Activated CD8-positive, alpha-beta memory T cell treated with anti-CD3 and anti-CD28 coated beads for 4 hours (primary cell): ENCODE measurements around the gene SLC35D1.
"Not testable (repeated sequence)": the region's sequence is repeated elsewhere in the genome, so short reads cannot be mapped to it uniquely, and the experiment has no call there.

Source experiments
- DNase-seq, 2 donors: peaks; one replicate each; pipeline ENCODE4 v3.0.0-alpha.2; 2020; ENCODE audit warnings: low read depth in 2 of 2

SLC35D1 gene

DNA sequence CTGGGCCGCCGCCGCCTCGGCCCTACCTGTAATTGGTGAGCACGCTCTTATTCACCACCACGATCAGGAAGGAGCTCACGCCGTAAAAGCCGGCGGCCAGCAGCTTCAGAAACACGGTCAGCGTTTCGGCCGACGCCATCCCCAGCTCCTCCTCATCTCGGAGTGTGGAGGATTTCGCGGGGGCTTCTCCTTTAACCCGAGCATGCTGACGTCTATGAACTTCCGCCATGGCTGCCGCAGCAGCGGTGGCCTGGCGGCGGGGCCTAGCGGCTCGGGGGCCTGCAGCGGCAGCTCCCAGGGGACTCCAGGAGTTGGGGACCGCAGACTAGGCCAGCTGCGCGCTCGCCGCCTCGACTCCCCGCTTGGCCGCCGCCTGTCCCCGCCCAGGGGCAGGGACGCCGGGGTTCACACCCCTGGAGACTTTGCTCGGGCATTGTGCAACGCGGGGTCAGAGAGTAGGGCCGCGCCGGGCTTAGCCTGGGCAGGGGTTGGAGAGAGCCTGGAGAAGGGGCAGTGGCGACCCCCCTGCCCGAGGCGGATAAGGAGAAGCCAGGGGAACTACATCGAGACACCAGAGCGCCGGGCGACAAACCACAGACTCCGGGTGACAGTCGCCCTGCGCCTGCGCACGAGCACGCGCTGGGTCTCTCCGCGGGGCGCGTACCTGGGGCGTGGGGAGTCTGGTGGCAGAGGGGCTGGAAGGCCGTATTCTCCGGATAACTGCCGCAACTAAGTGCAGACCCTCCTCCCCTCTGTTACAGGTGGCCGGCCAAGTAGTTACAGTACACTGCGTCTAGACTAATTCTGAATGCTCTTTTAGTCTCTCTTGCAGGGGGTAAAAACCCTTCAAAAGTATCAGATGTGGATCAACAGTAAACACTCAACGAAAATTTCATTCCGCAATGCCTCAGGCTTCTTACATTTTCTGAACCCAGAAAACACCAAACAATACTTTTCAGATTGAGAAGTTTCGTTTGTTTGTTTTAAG, at the start of gene SLC35D1:
Gene SLC35D1, minus strand, starts transcription at position 364 of the 988 bp plus-strand sequence. Its CDS starts 135 bp downstream, at position 229.
- peak; percentile 47 to 65 for DNase-seq

DNA sequence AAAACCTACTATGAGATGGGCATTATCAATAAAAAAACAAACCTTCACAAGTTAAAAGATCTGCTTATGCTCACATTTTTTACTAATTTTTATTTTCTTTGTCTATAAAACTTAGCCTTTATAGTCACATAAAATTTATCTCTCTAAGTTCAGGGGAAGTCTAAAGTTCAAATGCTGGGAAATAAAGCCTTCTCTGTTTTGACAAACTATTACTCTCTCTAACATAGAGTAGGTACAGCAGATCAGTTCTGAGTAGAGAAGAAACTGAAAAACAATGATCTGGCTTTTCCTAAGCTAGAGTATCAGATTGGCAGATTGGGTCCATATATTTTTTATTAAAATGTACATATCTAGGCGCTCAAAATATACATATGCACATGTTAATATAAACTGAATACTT, 49.6 kb upstream of the SLC35D1 start:
- DNase-seq: no peak

DNA sequence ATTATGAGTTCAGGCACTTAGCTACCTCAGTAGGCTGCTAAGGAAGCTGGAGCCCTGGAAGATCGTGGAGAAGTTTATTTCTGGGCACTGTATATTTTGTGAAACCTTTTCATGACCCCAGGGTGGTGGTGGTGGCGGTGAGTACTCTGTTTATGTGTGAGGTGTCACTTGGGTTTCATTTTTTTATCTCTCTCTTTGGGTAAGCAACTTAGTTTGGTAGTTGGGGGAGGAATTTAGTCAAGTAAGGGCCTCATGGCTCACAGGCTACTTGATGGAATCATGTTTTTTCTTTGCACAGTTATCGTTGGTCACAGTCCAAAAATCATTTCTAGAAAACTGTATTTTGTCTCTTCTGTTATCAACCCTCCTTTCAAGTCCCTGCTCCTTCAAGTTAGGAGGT, 46.9 kb upstream of the SLC35D1 start:
- no peak for DNase-seq

DNA sequence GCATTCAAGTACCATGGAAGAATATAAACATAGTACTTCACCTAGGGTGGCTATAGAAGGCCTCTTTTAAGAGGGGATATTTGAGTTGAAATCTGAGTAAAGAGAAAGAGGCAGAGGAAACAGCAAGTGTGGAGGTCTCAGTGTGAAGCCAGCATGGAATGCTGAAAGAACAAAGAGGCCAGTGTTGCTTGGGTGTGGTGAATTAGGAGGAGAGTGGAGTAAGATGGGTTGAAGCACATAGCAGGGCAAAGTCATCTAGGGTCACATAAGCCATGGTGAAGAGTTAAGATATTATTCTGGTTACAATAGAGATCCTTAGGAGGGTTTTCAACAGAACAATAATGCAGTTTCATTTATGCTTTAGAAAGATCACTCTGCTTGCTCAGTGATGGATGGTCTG, 43.4 kb upstream of the SLC35D1 start:
- no peak for DNase-seq

DNA sequence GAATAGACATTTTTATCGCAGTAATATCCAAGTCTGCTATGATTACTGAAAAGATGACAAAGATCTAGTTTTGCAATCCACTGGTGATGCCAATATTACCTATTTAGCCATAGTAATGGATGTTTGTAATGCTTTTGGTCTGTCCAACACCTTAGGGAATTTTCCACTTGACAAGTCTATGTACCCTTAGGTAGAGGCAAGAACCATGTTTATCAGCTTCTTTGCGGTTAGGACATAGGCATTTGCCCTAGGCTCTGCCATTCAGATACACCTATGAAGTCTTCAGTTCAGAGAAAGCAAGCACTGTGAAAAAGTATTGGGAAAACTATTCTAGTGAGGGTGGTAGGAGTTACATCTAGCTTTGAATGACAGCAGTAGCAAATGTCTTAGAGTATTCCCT, 40.2 kb upstream of the SLC35D1 start:
- DNase-seq: no peak

DNA sequence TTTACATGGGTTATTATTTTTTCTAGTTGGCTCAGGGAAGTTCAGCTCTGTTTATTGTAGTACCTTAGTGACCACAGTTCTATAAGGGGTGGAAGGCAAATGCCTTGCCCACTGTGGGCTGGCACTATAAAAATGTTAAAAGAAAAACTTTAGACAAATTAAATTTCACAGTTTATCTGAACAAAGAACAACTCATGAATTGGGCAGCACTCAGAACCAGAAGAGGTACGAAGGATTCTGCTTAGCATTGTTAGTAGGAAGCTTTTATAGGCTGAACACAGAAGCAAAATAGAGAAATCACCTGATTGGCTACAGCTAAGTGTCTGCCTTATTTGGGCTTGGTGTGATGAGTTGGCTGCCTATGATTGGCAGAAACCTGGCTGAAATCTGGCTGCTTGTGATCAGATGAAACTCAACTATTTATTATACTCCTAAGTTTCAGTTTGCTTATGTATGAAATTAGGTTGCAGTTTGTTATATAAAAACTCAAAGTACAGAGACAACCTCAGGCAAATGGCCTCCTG, 35.8 kb upstream of the SLC35D1 start:
- no peak for DNase-seq

DNA sequence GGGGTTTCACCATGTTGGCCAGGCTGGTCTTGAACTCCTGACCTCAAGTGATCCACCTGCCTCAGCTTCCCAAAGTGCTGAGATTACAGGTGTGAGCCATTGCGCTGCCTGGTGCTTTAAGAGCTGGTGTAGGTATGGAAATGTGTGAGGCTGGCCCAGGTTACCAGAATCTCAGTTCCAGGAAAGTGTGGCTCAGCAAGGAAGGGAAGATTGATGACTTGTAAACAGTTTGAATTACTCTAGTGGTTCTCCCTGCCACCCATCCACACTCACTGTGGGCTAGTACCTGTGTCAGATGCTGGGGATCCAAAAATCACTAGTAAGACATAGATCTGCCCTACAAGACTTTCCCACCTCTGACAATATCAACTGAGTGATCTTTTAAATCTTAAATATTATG, 34.5 kb upstream of the SLC35D1 start:
- no peak for DNase-seq

DNA sequence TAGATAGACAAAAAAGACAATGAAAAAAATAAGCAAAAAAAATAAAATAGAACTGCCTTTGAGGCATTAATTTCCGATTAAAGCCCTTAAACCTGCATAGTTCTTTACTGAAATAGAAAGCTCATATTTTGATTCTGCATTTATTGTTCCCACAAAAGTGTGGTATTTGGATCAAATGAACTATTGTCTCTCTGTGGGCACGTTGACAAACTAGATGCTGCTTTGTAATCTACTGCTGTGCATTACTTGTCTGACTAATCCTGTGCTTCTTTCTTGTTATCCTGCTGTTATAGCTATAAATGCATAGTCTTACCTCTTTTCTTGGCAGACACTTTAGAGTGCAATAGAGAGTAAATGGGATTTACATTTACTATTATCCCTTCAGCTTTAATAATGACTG, 31.4 kb upstream of the SLC35D1 start:
- DNase-seq: no peak

DNA sequence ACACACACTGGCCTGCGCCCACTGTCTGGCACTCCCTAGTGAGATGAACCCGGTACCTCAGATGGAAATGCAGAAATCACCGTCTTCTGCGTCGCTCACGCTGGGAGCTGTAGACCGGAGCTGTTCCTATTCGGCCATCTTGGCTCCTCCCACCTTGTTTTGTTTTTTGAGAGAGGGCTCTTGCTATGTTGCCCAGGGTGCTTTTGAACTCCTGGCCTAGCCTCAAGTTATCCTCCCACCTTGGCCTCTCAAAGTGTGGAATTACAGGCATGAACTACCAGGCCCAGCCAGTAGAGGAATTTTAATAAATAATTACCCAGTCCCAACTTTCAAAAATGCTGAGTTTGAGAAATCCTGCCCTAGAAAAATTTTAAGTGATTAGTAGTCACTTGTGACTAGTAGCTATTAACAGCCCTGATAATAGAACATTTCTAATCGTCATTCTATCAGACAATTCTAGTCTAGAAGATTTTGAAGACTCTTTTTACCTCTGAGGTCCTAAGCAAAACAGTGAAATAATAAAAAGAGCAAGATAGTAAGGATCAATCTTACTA, 30.9 kb upstream of the SLC35D1 start:
- no peak for DNase-seq

DNA sequence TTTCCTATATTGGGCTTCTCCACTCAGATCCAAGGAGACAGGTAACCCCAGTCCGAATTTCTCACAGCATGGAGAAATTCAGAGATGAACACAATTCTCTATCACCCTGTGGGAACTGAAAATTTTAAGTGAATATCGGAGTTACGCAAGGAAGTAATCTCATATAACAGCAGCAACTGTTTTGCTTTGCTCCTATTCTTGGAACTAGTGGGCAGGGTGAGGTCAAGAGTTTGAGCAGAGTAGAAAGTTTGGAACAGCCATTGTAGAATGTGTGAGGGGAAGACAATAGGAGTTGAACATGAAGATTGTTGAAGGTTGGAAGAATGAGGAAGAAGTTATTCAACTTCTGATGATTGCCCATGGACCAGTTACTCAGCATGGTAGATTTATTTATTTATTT, 24.3 kb upstream of the SLC35D1 start:
- DNase-seq: no peak

DNA sequence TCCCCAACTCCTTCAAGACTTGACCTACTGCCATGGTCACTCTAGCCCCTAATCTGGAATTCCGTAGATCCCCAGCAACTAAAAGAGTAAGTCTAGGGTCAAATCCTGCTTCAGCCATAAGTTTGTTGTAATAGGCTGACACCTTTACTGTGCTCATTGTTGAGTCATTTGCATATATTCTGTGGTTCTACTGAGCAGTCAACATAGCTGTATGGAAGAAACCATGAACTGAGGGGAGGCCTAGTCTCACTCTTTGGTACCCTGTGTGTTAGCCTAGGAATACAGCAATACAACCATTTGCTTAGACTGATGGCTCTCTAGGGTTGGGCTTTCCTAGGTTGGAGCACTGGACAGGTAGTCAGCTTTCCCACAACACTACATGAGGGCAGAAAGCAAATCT, 23.6 kb upstream of the SLC35D1 start:
- DNase-seq: no peak

DNA sequence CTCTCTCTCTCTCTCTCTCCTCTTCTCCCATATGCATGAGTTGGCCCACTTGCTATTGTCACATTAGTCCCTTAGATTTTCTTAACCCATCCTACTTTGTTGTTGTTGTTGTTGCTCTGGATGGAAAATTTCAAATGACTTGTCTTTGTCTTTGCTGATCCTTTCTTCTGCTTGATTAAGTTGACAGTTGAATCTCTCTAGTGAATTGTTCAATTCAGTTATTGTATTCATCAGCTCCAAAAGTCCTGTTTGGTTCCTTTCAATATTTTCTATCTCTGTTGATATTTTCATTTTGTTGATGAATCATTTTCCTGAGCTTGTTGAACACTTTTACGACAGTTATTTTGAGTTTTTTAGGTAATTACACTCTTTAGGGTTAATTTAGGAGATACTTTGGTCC, 18.8 kb upstream of the SLC35D1 start:
- no peak for DNase-seq

DNA sequence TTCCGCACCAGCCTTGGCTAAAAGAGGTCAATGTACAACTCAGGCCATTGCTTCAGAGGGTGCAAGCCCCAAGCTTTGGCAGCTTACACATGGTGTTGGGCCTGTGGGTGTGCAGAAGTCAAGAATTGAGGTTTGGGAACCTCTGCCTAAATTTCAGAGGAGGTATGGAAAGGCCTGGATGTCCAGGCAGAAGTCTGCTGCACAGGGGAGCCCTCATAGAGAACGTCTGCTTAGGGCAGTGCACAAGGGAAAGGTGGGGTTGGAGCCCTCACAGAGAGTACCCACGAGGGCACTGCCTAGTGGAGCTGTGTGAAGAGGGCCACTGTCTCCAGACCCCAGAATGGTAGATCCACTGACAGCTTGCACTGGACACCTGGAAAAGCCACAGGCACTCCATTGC, 13.7 kb upstream of the SLC35D1 start:
- DNase-seq: not testable (repeated sequence)

DNA sequence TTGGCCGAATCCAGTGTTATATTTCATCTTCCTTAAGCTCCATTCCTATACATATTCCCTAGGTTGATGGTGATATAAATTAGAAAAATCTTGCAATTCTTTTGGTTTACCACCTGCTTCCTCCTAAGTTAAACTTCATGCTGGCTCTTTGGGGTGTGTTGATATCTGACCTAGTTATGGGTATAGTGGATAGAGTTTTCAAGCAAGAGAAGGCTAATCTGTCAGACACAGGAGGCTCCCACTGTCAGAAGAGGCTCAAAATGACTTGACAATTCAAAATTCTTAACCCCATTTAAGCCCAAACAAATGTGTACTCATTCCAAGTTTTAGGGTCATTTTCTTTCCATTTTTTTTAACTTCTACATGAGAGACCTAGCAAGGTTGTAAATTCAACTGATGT, 8.5 kb upstream of the SLC35D1 start:
- DNase-seq: no peak

DNA sequence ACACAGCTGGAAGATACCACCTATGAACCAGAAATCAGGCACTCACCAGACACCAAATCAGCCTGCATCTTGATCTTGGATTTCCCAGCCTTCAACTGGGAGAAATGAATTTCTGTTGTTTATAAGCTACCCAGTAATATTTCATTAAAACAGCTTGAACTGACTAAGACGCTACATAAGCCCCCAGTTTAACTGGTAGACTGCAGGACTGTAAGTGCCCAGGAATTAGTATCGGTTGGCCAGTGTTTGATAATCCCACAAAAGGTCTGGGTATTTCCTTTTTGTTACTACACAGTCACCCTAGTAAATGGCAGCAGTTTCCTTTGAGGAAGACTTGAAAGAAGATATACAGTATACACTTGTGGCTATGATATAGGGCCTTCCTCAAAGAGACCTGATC, 7.3 kb upstream of the SLC35D1 start:
- DNase-seq: no peak

DNA sequence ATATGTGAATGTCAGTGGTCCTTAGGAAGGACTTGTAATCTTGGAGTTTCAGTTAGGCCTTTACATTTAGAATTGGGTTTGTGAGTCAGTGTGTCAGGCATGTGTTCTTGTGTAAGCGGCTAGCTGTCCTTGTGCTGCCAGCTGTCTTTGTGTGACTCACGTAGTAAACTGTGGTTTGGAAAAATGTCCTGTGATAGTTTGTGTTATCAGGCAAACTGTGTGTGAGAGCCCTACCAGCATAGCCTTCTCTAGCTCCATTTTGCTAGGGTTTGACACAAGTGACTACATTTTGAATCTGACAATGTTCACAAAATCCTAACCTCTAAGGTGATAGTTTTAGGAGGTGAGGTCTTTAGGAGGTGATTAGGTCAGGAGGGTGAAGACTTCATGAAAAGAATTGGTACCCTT, 6.9 kb upstream of the SLC35D1 start:
- DNase-seq: no peak

DNA sequence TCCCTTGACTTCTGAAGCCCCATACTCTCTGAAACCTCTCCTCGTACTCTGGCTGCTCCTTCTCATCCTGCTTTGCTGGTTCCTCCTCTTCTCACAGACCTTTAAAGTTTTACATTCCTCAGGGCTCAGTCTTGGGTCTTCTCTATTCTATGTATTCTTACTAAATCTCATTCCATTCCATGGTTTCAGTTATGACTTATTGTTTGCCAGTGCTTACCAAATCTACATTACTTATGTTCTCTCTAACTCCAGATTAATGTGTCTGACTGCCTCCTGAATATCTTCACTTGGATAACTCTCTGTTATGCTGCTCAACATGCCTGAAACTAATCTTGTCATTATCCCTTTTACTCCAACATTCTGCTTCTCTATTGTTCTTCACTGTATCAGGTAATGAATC, 5.4 kb upstream of the SLC35D1 start:
- no peak for DNase-seq

DNA sequence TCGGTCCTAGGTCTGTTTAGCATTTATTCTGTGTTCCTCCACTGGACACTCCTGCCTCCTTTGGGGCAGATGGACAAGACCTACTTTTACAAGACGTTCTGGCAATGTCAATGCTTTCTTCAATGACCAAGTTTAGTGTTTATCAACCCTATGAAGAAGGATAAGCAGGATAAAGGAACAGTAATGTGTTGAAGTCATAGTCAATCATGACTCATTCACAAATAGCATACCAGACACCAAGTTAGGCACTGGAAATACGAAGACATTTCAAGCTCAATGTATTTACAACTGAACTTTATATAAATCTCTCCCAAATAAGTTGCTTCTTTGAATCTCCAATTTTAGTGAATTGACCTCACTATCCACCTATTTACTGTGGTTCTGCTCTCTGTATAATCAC, 4.8 kb upstream of the SLC35D1 start:
- DNase-seq: no peak

DNA sequence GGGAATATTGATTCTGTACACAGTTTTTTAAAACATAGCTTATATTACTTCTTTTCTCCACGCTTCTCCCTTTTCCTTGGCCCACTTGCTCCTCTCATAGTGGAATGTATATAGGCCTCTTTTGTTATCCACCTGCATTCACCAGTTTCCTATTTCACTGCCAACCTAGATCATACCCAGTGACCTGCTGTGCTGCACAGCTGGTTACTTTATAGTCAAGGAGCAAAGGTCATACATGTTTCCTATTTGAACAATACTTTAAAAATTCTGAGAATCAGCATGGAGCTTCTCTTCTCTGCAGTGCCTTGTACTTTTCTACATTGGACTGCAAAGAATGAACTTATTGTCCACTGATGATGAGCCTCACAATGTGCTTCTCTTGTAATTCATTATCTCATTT, 4.3 kb upstream of the SLC35D1 start:
- DNase-seq: no peak

DNA sequence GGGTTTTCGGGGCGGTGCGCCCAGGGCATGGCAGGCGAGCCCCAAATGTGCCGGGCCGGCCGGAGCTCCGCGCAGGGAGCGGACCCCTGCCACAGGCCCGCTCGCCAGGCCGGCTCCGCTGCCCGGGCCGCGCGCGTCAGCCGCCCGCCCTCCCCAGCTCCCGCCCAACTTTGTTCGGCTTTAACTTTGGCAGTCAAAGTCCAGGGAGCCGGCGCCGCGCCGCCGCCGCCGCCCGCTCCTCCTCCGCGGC, 488 bp downstream of the SLC35D1 start:
- DNase-seq: no peak

DNA sequence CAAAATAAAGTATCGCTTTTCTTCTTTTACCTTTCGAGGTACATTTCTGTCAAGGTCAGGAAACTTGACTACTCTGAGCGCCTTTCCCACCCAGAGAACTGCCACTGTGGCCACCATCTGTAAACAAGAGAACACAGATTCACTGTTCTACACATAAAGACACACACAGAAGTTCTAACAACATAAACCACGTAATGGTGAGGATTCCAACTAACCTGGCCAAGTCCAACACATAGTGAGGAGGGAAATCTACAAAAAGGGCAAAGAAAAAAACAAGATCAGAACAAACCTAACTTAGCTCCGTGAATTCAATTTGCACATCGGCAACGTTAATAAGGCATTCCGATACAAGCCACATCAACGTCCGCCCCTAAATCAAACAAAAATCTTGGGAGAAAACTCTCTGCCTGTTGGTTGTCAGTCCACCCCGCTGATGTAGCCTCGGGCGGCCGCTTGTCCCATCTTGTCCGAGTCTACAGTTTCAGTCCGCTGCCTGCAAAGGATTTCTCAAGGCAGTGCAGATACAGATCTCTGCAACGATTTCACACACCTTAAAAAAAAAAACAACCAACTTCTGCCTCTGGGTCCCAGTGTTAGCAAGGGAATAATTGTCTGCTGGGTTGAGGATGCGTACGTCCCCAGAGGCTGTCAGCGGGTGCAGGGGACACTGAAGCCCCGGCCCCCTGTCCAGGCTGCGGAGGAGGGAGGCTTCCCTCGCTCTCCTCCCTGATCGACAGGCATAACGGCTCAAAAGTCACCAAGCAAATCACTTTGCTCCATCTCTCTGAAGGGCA, 1.0 kb downstream of the SLC35D1 start:
- DNase-seq: no peak

DNA sequence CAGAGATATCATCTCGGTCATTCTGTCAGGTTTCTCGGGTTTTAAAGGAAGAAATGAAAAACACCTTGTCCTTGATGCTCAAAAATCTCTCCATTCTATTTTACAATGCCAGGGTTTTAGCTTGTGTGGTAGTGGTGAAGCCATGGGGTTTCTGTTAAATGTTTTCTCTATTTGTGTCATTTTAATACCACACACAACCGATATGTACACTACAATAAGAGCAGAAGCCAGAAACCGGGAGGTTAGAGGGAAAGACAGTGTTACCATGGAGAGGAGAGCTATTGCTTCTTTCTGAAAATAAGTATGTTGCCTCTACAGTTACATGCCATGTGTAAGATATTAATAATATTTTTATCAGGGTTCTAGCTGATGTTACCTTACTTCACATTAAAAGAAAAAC, 2.8 kb downstream of the SLC35D1 start:
- DNase-seq: no peak
